Ovary (tissue), 9 donors: ENCODE results near the gene DDX54. TPM values are rescaled to one million over a fixed set of nuclear protein-coding genes. Genes with fewer than 3 reads are reported as not detected.

Experiments
- DNase-seq, 5 donors: peaks; one replicate each; pipeline ENCODE4 v3.0.0-alpha.2; 2019 to 2020
- H3K27ac ChIP-seq, 2 donors: fragments of 200-600 bp; one replicate each; pipeline versions ENCODE4 v1.5.1 to v1.8.0; 2019 to 2022
- H3K27me3 ChIP-seq: fragments of 200-600 bp; one replicate; pipeline ENCODE4 v1.8.0; 2022
- H3K36me3 ChIP-seq: fragments of 200-600 bp; sonication (generic); one replicate; pipeline ENCODE4 v1.5.1; 2019
- H3K4me1 ChIP-seq: one replicate; pipeline ENCODE4 v1.8.1; 2013; ENCODE audit warnings: mild to moderate bottlenecking, moderate library complexity; ENCODE audit not compliant: insufficient read depth
- H3K4me3 ChIP-seq: fragments of 200-600 bp; sonication (generic); one replicate; pipeline ENCODE4 v1.5.1; 2017
- H3K9me3 ChIP-seq, 2 donors: fragments of 200-600 bp in 1 of 2; sonication (generic) in 1 of 2; one replicate each; pipeline versions ENCODE4 v1.5.1 to v1.8.1; 2013 to 2019; ENCODE audit warnings: mild to moderate bottlenecking in 1 of 2, moderate library complexity in 1 of 2
- EP300 ChIP-seq: sonication (generic); formaldehyde crosslinking; IDR thresholded peaks from one replicate; pipeline ENCODE4 v1.6.1; 2017; ENCODE audit warnings: antibody characterized with exemption
- POLR2A ChIP-seq: fragments of 450-650 bp; IDR thresholded peaks from one replicate; pipeline ENCODE4 v1.6.1; 2017; ENCODE audit warnings: antibody characterized with exemption, mild to moderate bottlenecking, moderate library complexity
- WGBS, 3 donors: extraction: QIAGEN DNeasy Blood & Tissue Kit in 1 of 3; methylation state at CpG; one replicate each; pipeline versions ENCODE4 v1.1.5 to v1.1.7; 2013 to 2017; 5-methylcytosine and 5-hydroxymethylcytosine counted together
- intact Hi-C, 4 donors: fragments of 100-400 bp; cut with DNase I; formaldehyde crosslinking; loops; one replicate each; pipeline versions ENCODE4 v1.11.0 to v1.15.1; 2022 to 2023
- polyA plus RNA-seq, 2 donors: library from polyadenylated mRNA; stranded (reverse); fragments of 200-250 nt in 1 of 2; fragments of 350-450 nt in 1 of 2; fragmentation: Illumina TruSeq in 1 of 2; extraction: RNeasy Lipid Tissue Mini Kit (QIAGEN cat#74804) in 1 of 2; gene quantifications; one replicate each; pipeline ENCODE4 v1.2.3, GENCODE V29; 2013 to 2014
- total RNA-seq, 7 donors: library from RNA; depleted of rRNA in 2 of 7; stranded (reverse); fragments of >200 nt in 2 of 7; fragmentation: NEBNext Ultra II Directional in 3 of 7; extraction: Animal tissue kit (Norgen Biotek cat#: 25700) in 3 of 7; gene quantifications; one replicate each; pipeline versions ENCODE4 v1.1.0 to v1.2.4, GENCODE V29; 2016 to 2023
- TF ChIP-seq, protein P1 (sequence below), 3 donors: fragments of 450-650 bp in 2 of 3; fragments of 200-600 bp in 1 of 3; IDR thresholded peaks; one replicate each; pipeline versions ENCODE4 v1.5.1 to v1.8.0; 2016 to 2022; ENCODE audit warnings: antibody characterized with exemption in 3 of 3, mild to moderate bottlenecking in 1 of 3
- donor health status: DM: no; HTN: no; CAD: no; lungs with moderate emphysema.
- donor health status: DM: no; HTN: no; CAD: no.
- donor health status: Bipolar disorder and iron deficiency.
- donor health status: DM: yes; HTN: yes; CAD: no.
- donor health status: DM: no; HTN: no; CAD: no.
- donor health status: DM: yes; HTN: yes; CAD: no.

DDX54 gene
- total and polyA plus RNA-seq, 9 donors: 10.8 to 77.5 (median 59.4) TPM

DNA sequence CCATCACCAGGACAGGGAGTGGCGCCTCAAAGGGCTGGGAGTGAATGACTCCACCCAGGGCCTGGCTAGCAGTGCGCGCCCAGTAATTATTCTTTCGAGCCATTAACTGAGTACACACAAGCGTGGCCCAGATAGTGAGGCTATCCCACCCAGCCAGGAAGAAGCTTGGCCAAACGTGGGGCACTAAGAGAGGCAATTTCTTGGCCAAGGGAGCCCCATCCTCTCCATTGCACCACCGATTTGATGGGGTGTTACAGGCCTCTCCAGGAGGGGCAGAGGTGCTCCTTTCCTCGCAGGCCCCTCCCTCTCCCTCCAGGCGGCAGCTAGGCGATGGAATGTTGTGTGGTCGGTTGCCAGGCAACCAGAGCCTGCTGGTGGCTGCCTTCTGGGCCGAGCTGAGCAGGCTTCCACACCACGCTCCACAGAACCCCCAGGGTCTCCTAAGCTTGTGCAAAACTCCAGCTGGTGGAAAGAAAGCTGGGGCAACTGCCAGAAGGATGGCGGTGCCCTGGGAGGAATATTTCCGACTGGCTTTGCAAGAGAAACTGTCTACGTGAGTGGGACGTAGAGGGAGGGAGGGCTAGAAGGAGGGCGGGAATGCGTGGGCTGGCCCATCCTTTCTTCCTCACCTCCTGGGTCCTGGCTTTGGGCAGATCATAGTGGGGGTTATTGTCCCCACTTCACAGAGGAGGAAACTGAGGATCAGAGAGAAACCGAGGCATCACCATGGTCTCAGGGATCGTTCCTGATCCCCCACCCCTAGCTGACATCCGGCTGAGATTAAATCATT, 35.7 kb downstream of the DDX54 start, which contains the start of gene CFAP73:
TSS of gene CFAP73 (plus strand) at position 364 of the 790 bp plus-strand sequence. CDS start at position 498, 134 bp downstream.
- no peak within 1 kb of the TSS for H3K4me3 ChIP-seq
- 17 to 22% (median 22%) methylated on average over 22 of the region's 22 CpGs for WGBS, 3 donors
- intact Hi-C loops: no loop called here

DNA sequence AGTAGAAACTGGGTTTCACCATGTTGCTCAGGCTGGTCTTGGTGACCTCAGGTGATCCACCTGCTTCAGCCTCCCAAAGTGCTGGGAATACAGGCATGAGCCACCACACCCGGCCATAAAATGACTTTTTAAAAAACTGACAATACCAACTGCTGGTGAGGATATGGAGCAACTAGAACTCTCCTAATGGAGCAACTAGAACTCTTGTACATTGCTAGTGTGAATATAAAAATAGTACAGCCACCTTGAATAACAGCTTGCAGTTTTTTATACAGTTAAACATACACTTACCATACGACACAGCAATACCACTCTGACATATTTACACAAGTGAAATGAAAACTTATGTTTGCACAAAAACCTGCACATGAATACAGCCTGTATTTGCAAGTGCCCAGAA, 38.3 kb downstream of the DDX54 start:
- no peaks in the 10 kb centered on the region for H3K4me1 ChIP-seq

More for the DNA sequence above, 35.7 kb downstream of the DDX54 start, which contains the start of gene CFAP73:
- Histone ChIP-seq H3K4me1 (peaks cover 2% of the 10 kb centered on the region), H3K36me3 (no peaks in the 10 kb centered on the region), H3K27me3 (no peaks in the 10 kb centered on the region), H3K9me3 (no peaks in the 10 kb centered on the region), H3K27ac (no peak within 1 kb of the TSS)
- peak in 3 of 5 donors; percentile 31 to 66 (median 45) for DNase-seq
- TF ChIP-seq EP300 (no peak), POLR2A (no peak)
- TF ChIP-seq, protein P1, sequence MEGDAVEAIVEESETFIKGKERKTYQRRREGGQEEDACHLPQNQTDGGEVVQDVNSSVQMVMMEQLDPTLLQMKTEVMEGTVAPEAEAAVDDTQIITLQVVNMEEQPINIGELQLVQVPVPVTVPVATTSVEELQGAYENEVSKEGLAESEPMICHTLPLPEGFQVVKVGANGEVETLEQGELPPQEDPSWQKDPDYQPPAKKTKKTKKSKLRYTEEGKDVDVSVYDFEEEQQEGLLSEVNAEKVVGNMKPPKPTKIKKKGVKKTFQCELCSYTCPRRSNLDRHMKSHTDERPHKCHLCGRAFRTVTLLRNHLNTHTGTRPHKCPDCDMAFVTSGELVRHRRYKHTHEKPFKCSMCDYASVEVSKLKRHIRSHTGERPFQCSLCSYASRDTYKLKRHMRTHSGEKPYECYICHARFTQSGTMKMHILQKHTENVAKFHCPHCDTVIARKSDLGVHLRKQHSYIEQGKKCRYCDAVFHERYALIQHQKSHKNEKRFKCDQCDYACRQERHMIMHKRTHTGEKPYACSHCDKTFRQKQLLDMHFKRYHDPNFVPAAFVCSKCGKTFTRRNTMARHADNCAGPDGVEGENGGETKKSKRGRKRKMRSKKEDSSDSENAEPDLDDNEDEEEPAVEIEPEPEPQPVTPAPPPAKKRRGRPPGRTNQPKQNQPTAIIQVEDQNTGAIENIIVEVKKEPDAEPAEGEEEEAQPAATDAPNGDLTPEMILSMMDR (IDR thresholded peaks at IDR 0.05): no peak

DNA sequence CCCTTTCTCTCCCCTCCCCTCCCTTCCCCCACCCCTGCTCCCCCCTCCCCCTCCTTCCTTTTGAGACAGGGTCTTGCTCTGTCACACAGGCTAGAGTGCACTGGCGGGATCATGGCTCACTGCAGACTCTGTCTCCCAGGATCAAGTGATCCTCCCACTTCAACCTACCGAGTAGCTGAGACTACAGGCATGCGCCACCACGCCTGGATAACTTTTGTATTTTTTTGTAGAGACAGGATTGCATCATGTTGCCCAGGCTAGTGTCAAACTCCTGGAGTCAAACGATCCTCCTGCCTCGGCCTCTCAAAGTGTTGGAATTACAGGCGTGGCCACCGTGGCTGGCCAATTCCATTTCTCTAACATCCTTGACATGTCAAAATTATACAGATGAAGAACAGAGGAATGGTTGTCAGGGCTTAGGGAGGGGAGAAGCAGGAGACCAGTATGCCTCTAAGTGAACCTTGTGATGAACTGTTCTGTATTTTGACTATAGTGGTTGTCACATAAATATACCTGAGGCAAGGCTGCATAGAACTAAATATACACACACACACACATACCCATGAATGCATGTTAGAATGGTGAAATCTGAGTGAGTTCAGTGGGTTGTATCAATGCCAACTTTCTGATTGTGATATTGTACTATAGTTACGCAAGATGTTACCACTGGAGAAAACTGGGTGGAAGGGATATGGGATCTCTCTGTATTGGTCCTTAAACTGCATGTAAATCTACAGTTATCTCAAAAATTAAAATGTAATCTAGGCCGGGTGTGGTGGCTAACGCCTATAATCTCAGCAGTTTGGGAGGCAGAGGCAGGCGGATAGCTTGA, 39.3 kb downstream of the DDX54 start:
- intact Hi-C loops: no loop called here
- no peak for TF ChIP-seq POLR2A
- TF ChIP-seq EP300: no peak
- TF ChIP-seq, protein P1 (IDR thresholded peaks at IDR 0.05): no peak

More for the DNA sequence above, 38.3 kb downstream of the DDX54 start:
- Histone ChIP-seq H3K4me3 (no peak overlapping the region), H3K27ac (no peak overlapping the region), H3K9me3 (no peaks in the 10 kb centered on the region), H3K36me3 (no peaks in the 10 kb centered on the region), H3K27me3 (no peaks in the 10 kb centered on the region)
- TF ChIP-seq, protein P1 (IDR thresholded peaks at IDR 0.05): no peak
- TF ChIP-seq EP300: no peak
- TF ChIP-seq POLR2A: no peak
- intact Hi-C loops: no loop called here
- WGBS, 3 donors: 75 to 87% (median 77%) methylated on average over 2 of the region's 2 CpGs
- no peak for DNase-seq

DNA sequence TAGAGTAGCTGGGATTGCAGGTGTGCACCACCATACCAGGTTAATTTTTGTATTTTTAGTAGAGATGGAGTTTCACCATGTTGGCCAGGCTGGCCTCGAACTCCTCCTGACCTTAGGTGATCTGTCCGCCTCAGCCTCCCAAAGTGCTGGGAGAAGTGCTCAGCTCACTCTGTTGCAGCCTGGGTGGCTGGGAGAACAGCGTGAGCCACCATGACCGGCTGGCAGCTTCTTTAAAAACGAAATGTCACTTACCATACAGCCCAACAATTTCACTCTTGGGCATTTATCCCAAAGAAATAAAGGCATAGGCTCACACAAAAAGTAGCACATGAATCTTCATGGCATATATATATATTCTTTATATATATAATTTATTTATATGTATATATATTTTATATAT, 40.5 kb downstream of the DDX54 start:
- no peaks in the 10 kb centered on the region for H3K9me3 ChIP-seq
- no peak overlapping the region for H3K4me3 ChIP-seq
- no peaks in the 10 kb centered on the region for H3K36me3 ChIP-seq
- no peak for DNase-seq
- no peaks in the 10 kb centered on the region for H3K27me3 ChIP-seq
- TF ChIP-seq, protein P1 (IDR thresholded peaks at IDR 0.05): no peak
- no peak for TF ChIP-seq POLR2A
- no peak for TF ChIP-seq EP300
- no peak overlapping the region for H3K27ac ChIP-seq
- WGBS, 3 donors: 67 to 79% (median 67%) methylated on average over 5 of the region's 5 CpGs
- H3K4me1 ChIP-seq: no peaks in the 10 kb centered on the region
- intact Hi-C loops: no loop called here

More for the DNA sequence above, 39.3 kb downstream of the DDX54 start:
- Histone ChIP-seq H3K36me3 (no peaks in the 10 kb centered on the region), H3K4me3 (no peak overlapping the region), H3K27me3 (no peaks in the 10 kb centered on the region), H3K9me3 (no peaks in the 10 kb centered on the region), H3K27ac (no peak overlapping the region), H3K4me1 (no peaks in the 10 kb centered on the region)
- no peak for DNase-seq
- 70 to 77% (median 72%) methylated on average over 12 of the region's 12 CpGs for WGBS, 3 donors
